NCI-H2029 treated with DMSO at 0.1 percent for 48 hours (cell line): Measurements from ENCODE around the gene GRK6.
"Not testable (repeated sequence)": the region's sequence is repeated elsewhere in the genome, so short reads cannot be mapped to it uniquely, and the experiment has no call there.

Experiments used
- DNase-seq: peaks from one replicate; lab custom pipeline; 2025; lab: John Stamatoyannopoulos, UW

The GRK6 gene

DNA sequence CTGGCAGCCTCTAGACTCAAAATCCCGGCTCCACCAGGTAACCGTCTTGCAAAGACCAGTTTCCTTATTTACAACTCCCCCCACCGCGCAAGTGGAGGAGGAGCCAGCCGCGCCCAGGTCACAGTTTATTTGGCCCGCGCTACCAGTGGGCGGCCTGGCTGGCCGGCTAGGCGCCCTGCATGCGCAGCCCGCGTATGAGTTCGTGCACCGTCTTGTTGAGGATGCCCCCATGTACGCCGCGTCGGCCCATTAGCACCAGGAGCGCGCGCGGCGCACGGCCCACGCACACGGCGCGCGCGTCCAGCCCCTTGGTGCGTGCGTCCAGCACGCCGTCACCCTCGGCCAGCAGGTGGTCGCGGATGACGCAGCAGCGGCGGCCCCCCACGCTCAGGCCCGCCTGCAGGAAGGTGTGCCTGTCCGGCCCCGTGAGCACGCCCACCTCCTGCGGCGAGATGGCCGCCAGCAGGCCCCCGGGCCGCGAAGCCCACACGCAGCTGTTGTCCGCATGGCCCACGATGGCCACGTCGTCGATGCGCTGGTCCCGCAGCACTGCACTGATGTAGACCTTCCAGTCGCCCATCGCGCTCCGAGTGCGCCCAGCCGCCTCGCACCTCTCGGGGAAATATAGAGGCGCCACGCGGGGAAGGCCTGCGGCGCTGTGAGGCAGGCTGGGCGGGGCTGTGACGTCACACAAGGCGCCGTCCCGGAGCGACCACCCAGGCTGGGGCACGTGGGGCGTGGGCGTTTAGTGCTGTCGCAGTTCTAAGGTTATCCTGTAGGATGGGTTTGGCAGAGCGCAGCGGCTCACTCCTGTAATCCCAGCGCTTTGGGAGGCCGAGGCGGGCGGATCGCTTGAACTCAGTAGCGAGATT is 26.2 kb upstream of the GRK6 start, which contains the start of gene PFN3:
Gene PFN3, minus strand, starts transcription at position 665 of the 872 bp plus-strand sequence. Its CDS starts 85 bp downstream, at position 580.
- no peak for DNase-seq

DNA sequence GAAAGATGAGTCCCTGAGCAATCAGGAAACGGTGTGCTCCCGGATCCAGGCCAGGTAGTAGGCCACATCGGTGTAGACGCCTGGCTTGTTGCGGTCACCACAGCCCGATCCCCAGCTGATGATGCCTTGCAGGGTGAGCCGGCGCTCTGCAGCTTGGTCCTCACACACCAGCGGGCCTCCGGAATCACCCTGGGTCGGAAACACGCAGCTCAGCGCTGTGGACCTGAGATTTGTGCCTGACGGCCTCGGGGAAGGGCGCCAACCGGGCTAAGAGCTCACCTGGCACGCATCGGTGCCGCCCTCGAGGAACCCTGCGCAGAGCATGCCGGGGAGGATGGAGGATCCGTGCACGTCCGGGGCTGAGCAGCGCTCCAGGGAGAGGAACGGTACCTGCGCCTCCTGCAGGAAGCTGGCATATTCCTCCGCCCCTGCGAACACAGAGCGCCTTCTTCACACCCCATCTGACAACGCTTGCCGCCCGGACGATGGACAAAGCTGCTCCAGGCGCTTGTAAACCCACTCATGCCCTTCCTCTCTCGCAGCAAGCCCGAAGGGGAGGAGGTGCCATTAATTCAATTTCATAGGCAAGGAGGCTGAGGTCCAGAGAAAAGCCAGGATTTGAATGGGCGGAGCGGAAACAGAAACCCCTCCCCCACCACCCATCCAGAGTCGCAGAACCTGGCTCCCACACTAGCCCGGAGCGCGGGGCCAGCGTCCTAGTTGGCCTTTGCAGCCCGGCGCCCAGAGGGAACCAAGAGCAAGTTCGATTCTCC is 24.0 kb upstream of the GRK6 start:
- peak; percentile 82 for DNase-seq

DNA sequence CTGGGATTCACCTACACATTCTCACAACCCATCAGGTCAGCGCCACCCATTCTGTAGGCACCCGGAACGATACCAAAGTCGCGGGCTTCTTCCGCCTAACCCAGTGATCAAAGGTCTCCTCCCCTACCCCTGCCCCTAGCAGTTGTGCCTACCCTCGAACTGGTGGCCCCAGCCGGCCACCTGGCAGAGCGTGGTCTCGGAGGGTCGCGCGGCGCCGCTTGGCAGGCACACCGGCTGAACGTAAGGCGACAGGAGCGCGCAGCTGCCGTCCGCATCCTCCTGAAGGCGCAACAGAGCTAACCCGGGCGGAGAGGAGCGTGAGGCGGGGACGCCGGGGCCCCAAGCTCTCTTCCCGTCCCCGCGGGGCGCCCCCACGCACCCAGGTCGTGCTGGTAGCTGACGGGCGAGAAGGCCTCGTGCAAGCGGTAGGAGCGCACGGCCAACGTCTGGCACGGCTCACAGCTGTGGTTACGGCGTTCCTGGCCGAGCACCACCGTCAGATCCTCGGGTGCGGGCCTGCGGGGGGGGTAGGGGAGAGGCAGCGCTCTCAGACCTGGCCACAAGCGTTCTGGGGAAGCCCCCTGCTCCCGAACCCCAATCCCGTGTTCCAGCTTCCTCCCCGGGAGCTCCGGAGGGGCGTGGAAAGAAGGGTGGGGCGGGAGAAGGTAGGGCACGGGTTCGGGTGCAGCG is 23.2 kb upstream of the GRK6 start:
- no peak for DNase-seq

DNA sequence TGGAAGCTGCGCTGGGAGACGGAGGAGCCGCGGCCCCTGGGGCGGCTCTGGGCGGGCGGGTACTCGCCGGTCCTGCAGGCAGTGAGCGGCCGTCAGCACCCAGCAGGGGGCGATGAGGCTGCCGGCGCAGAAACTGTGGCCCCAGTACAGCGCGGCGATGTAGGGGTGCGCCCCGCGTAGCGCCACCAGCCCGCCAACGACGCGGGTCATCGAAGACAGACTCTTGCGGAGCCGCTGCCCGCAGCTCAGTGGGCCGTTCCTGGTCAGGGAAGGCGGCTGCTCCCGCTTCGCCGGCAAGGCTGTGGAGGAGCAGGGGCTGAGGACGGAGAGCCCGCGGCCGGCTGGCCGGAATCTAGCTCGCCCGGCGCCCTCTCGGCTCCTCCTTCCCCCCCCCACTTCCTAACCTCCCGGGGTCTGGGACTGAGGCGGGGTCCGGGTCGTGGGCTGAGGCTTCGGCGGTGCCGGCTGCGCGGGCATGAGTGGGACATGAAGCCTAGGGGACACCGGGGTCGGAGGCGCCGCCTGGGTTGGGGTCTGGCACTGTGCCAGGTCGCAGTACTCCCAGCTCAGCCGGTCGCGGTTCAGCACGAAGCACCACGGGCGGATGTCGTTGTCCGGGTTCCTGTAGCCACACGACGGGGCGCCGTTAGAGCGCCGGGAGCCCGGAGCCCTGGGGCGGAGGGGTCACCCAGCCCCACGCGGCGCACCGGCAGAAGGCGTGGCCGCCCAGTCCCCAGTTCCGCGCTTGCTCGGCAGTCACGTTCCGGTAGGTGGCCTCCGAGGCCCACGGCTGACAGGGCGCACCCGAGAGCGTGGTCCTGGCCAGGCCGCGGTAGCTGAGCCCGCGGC is 22.5 kb upstream of the GRK6 start:
- DNase-seq = peak; percentile 27

DNA sequence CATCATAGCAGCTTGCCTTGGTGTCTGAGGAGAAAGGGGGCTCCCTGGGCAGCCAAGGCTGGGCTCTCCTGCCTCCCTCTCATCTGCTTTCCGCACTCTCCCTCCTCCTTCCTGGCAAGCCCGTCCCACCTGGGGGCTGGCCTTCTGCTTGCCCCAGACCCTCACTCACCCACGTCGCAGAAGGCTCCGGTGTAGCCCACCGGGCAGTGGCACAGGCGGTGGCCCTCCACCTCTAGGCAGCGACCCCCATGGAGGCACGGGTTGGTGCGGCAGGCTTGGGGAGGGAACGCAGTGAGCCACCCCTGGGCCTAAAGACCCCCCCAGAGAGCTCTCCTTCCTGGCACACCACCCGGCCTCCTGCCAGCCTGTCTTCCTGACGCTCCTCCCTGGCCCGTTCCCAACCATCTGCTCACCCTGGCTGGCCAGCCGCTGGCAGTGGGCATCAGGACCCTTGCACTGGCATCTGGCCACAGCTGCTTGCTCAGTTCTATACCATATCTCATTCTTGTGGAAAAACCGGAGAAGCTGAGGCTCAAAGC is 21.8 kb upstream of the GRK6 start:
- no peak for DNase-seq

DNA sequence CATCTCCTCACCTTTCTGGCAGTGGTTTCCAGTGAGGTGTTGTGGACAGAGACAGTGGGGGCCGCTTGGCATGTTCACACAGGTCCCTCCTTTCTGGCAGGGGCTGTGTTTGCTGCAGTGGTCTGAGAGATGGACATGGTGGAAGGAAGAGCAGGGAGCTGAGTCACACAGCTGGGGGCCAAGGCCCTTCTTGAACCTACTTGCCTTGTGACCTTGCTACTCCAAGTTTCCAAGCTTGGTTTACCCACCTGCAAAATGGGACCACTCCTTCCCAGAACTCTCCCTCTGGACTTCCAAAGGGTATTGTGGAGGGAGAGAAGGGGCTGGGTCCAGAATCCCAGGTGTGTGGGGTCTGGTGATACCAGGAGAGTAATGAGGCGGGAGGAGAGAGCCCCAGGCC is 21.2 kb upstream of the GRK6 start:
- no peak for DNase-seq

DNA sequence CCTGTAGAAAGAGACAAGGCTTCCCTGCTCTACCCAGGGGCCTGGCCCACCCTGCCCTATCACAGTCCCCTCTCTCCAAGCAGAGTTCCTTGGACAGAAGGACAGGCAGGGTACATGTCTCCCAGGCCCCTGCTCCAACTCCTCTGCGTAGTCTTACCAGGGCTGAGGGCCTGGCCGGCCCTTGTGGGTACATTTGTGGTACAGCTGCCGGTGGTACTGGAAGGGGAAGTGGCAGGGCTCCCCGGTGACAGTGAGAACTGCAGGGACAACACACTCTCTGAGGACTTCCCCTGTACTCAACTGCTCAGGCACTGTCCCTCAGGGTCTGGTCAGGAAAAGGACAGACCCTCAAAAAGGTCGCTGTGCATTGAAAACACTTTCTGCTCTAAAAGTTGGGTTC is 20.7 kb upstream of the GRK6 start:
- DNase-seq = no peak

DNA sequence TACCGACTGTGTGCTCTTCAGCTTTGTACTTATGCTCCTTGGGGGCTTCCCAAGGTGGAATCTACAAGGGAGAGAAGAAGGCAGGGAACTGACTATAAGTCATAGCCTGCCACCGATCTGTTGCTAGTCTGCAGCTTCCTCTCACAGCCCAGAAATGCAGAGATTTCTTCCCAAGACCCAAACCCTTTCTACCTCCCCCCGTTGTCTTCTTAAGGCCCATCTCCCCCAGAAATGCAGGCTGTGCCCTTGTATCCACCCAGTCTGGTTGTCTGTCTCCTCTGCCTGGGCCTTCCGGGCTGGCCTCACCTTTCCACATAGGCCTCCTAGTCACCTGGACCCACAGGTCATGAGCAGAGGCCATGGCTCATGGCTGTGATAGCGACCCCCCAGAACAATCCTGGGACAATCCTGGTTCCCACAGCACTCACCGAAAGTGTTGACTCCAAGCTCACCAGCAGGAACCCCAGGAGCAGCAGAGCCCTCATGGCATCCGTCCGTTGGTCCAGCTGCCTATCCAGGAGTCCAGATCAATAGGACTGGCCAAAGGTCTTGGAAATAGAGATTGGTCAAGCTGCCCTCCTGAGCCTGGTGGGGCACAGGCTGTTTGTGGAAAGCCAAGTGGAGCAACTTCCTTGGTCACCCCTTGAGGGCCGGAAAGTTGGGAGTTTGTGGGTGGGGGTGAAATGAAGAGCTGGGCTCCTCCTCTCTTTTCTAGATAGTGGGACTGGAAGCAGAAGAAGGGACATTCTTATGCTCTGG is 17.3 kb upstream of the GRK6 start, which contains the start of gene F12:
Gene F12, minus strand, starts transcription at position 522 of the 759 bp plus-strand sequence. Its CDS starts 37 bp downstream, at position 485.
- no peak for DNase-seq

DNA sequence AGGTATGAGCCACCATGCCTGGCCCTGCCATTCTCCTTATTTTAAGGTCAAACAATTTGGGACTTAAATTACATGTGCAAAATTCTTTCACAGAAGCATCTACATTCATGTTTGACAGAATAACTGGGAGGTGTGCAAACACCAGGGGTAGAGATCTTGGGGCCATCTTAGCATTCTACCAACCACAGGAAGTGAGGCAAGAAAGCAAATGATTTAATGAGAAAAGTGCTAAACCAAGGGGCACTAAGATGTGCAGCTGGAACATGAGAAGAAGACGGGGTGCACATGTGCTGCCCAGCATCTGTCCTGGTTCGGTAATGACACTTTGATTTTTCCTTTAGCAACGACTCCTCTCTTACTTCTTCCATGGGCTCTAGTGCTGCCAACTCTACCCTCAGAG is 15.9 kb upstream of the GRK6 start:
- DNase-seq = no peak

DNA sequence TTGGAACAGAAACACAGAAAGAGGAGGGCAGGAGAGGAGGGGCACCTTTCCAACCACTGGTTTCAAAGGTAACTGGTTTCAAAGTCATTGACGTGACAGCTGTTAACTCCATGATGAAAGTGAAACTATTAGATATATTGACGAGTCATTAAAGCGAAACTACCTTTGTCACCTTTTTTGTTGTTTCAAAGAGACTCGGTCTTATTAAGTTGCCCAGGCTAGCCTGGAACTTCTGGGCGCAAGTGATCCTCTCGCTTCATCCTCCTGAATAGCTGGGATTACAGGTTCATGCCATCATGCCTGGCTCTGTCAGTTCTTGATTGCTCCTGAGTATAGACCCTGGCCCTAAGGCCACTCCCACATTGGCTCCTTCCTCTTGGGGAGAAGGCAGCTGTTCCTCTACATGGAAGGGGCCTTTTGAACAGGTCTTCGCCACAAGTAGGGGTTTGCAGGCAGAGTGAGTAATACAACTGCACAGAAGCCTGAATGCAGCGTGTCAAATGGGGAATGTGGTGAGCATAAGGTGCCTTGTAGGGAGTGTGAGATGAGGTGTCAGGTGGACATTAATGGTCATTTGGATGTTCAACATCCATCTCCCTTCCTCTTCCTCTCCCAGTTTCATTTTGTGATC is 13.8 kb upstream of the GRK6 start:
- DNase-seq = no peak

DNA sequence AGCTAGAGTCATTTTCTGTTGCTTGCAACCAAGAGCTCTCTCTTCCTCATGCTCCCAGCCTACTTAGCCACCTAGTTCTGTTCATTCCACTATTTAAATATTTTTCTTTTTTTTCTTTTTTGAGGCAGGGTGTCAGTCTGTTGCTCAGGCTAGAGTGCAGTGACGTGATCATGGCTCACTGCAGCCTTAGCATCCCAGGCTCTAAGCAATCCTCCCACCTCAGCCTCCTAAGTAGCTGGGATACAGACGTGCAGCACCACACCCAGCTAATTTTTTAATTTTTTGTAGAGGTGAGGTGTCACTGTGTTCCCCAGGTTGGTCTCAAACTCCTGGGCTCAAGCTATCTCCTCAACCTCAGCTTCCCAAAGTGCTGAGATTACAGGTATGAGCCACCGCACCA is 12.0 kb upstream of the GRK6 start:
- DNase-seq = no peak

DNA sequence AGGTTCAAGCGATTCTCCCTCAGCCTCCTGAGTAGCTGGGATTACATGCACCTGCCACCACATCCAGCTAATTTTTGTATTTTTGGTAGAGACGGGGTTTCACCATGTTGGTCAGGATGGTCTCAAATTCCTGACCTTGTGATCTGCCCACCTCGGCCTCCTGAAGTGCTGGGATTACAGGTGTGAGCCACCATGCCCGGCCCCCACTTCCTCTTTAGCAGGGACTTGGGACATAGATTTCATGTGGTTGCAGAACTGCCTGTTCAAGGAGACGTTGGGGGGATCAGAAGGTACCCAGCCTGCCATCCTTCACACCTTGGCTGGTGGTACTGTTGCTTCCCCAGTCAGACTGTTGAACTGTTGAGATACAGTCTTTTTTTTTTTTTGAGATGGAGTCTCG is 9.4 kb upstream of the GRK6 start:
- DNase-seq = not testable (repeated sequence)

DNA sequence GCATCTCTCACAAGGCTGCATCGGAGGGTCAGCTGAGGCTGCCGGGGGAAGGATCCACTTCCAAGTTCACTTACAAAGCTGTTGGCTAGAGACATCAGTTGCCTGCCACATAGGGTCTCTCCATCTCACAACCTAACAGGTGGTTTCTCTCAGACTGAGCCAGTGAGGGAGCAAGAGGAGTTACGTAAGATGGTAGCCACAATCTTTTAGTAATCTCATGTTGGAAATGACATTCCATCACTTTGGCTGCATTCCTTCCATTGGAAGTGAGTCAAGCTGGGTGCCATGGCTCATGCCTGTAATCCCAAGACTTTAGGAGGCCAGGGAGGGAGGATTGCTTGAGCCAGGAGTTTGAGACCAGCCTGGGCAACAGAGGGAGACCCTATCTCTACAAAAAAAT is 7.4 kb upstream of the GRK6 start:
- no peak for DNase-seq

DNA sequence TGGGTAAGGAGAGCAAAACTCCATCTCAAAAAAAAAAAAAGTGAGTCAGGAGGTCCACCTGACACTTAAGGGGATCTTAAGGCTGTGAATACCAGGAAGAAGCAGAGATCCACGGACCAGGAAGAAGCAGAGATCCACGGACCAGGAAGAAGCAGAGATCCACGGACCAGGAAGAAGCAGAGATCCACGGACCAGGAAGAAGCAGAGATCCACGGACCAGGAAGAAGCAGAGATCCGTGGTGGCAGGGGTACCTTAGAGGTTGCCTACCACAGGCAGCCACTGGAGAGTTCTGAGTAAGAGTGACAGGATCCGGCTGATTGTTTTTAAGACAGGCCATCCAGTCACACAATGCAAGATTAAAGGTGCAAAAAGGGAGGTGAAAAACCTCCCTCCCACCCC is 6.0 kb upstream of the GRK6 start:
- DNase-seq = not testable (repeated sequence)

DNA sequence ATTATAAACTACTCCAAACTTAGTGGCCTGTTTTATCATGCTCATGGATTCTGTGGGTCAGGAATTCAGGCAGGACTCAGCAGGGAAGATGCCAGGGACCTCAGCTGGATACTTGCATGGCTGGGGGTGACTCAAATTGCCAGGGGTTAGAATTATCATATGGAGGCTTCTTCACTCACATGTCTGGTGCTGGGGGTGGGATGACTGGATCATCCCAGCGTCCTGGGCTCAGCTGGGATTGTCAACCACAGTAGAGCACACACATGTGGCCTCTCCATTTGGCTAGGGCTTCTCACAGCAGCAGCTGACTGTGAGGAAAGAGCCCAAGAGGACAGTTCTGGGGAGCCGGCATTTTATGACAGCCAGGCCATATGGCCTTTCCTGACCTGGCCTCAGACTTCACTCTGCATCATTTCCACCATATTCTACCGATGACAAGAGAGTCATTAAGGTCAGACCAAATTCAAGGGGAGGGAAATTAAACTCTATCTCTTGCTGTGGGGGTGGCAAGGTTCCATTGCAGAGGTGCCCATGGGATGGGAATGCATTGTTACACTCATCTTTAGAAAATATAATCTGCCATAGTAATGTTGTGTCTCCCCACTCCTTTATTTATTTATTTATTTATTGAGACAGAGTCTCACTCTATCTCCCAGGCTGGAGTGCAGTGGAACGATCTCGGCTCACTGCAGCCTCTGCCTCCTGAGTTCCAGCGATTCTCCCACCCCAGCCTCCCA is 5.2 kb upstream of the GRK6 start:
- no peak for DNase-seq

DNA sequence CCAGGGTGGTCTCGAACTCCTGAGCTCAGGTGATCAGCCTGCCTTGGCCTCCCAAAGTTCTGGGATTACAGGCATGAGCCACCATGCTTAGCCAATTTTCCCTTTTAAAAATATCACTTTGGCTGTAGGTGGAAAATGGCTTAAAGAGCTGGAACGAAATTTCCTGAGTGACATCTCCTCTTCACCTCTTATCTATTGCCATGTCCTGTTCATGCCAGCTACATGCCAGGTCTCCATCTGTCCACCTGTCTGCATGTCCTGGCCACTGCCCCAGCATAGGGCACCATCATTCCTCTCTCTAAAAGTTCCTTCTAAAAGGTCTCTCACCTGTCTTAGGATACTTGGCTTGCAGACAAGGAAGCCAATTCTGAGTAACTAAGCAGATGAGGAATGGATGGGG is 2.8 kb upstream of the GRK6 start:
- no peak for DNase-seq

DNA sequence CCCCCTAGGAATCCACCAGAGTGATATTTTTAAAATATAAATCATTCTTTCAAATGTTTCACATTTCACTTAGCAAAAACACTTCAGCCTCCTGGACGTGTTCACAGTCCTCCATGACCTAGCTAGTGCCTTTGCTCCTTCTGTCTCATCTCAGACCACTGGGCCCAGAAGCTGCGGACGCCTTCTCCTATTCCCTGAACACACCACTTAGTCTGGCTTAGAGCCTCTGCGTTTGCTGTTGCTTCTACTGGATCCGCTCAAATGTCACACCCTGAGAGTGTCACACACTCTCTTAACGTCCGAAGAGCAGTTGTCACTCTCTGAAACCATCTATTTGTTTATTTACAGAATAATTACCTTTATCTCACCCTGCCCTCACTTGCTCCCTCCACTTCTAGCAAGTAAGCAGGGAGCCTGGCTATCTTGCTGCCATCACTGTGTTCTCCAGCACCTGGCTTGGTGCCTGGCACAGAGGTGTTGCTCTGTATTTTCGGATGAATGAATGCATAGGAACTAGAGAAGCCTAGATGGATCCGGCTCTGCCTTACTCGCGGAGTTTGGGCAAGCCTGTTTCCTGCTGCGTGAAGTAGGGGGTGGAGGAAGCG is 1.2 kb upstream of the GRK6 start:
- peak; percentile 38 for DNase-seq

DNA sequence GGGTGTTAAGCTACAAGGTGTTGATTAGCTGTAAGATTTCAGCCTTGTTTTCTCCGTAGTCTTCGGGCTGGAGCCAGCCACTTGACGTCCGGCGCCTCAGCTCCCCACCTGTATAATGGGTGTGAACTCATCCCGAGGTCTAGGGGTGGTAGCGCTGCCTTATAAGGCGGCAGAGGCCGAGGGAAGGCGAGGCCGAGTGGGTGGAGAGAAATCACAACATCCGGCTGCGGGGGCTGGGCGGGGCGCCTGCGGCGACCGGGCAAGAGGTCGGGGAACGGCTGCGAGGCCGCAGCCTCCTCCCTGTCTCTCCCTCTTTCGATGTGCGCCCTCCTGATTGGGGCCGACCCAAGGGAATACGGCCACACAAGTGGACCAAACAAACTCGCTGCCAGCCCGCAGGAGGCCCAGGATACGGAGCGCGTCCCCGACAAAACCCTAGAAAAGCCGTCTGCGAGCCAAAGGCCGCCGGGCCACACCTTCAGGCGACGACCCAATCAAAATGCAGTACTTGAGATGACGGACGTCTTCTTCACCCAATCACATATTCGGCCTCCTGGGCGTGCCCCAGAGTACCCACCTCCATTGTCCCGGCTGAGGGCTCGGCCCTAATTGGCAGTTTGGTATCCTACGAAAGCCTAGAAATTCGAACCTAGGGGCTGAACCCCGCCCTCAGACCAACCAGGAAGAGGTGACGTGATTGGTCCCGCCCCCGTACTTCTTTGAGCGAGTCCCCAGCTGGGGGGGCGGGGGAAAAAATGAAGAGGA is 493 bp upstream of the GRK6 start:
- DNase-seq = peak; percentile 99
